GM12872 (cell line): ENCODE data around the gene IFFO2.

Source experiments
- TF ChIP-seq, protein P1 (sequence below): IDR thresholded peaks from 3 replicates; pipeline ENCODE4 v1.5.1; 2011; ENCODE audit warnings: low read depth, mild to moderate bottlenecking, low read length, moderate library complexity; ENCODE audit not compliant: insufficient read depth

The IFFO2 gene

DNA sequence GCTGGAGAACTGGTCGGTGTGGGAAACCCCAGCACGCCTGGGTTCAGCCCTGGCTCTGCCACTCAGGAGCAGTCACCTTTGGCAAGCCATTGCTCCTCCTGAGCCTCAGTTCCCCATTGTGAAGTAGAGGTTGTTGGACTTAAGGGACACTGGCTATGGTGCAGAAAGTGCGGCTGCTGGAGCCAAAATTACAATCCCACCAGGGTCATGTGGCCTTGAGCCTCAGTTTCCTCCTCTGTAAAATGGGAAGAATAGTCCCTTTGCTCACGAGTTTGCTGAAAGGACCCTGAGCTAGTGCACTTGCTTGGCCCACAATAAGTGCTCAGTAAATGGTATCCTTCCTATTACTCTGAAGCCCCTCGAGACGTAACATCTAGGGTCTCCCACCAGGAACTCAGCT lies 82.4 kb downstream of the IFFO2 start:
- TF ChIP-seq, protein P1, sequence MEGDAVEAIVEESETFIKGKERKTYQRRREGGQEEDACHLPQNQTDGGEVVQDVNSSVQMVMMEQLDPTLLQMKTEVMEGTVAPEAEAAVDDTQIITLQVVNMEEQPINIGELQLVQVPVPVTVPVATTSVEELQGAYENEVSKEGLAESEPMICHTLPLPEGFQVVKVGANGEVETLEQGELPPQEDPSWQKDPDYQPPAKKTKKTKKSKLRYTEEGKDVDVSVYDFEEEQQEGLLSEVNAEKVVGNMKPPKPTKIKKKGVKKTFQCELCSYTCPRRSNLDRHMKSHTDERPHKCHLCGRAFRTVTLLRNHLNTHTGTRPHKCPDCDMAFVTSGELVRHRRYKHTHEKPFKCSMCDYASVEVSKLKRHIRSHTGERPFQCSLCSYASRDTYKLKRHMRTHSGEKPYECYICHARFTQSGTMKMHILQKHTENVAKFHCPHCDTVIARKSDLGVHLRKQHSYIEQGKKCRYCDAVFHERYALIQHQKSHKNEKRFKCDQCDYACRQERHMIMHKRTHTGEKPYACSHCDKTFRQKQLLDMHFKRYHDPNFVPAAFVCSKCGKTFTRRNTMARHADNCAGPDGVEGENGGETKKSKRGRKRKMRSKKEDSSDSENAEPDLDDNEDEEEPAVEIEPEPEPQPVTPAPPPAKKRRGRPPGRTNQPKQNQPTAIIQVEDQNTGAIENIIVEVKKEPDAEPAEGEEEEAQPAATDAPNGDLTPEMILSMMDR = no peak

DNA sequence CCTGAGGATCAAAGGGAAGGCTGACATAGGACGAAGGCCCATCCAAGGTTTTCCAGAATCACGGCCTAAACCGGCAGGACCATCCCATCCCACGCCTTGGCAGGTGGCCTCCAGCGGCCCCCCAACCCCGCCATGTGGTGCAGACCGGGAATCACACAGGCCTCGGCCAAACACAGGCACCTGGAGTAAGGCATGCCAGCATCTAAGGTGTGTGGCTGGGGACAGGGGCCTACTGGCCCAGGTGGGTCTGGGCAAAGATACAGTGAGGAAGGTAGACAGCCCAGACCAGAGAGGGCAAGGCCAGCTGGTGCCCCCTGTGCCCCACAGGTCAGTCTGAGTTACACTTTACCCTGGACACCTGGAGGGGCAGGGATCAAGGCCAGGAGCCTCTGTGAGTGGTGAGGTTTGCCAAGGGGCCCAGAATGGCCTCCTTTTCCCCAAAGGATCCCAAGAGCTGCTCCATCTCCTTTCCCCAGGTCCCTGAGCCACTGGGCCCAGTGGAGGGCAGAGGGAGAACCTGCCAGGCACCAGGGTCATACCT lies 84.3 kb downstream of the IFFO2 start:
- TF ChIP-seq, protein P1 = no peak

DNA sequence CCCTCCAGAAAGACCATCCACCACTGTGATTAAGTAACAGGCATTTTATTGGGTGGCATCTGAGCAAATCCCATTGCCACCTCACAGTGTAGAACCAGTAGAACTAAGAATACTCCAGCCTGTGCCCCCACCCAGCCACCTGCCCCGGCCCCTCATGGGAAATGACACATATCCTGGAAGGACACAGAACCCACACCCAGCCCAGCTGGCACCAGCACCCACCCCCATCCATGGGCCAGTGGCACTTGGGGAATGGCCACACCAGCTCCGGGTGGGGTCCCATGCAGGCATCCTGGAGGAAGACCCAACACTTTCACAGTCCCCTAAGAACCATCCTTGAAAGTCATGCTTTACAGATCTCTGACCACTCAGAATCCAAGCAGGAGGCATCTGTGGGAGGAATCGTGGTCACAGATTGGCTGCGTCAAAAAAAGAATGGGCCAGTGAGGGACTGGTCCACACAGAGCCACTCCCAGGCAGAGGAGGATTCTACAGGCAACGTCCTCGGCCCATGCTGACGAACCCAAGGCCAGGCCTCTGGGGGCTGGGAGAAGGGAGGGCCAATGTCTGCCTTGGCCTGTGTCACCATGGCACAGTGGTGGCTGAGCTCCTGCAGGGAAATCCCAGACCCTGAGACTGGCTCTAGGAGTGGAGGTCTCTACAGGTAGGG lies 84.9 kb downstream of the IFFO2 start:
- TF ChIP-seq, protein P1 = no peak

DNA sequence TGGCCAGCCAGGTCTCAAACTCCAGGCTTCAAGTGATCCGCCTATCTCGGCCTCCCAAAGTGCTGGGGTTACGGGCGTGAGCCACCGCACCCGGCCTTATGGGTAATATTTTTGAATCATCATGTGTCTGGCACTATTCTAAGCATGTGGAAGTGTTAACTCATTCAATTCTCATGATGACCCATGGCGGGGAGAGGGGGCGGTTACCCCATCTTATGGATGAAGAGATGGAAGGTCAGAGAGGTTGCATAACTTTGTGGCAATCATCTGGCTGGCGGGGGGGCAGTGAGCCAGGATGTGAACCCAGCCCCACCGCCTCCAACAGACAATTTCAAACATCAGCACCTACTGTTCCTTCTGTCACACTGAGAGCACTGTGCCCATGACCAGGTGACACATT lies 85.5 kb downstream of the IFFO2 start:
- TF ChIP-seq, protein P1 = no peak

DNA sequence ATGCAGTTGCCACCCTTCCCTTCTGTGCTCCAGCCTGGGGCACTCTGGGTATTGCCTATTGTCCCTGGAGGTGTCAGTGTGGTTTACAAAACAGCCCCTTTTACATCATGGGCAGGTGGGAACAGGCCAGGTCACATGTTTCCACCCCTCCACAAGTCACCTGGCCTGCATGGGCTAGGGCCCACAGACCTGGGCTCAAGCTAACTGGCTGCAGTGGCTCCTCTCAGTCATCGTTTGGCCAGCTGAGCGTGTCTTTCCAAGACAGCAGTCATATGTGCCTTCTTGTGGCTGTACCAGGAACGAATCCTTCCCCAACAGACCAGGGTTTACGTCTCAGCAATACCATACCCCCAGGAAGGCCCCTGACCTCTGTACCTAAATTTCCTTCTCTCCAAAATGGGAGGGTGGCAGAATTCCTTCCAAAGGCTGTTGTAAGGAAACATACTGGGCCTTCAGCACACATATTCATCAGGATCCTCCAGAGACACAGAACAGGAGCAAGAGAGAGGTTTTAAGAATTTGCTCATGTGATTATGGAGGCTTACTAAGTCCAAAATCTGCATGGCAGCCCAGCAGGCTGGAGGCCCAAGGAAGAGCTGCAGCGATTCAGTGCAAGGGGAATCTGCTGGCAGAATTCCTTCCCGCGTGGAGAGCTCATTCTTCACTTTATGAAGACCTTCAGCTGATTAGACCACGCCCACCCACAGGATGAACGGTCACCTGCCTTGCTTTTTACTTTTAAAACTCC lies 86.5 kb downstream of the IFFO2 start:
- TF ChIP-seq, protein P1 = no peak

DNA sequence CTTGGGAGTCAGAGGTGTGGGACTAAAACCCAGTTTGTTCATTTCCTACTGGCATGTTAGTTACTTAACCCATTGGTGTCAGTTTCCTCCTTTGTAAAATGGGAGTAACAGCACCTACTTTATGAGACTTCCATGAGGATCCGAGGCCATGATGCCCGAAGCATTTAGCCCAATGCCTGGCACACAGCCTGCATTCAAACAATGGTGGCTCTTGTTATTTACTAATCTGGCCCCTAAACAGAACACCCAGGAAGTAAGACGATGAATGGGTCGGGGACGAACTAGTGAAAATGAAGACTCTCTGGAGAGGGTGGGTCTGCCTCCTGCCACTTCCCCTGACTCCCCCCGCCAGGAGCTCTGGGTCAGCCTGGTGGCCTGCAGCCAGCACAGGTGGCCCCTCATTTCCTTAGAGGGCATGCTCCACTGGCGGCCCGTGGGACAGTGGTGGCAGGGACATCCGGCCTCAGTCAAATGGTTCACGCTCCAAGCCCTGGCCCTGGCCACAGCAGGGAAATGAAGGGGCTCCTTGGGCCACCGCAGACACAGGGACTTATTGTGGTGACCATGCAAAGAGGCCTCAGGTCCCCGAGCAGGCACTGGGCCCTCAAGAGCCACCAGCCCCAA lies 87.6 kb downstream of the IFFO2 start:
- TF ChIP-seq, protein P1 = no peak

DNA sequence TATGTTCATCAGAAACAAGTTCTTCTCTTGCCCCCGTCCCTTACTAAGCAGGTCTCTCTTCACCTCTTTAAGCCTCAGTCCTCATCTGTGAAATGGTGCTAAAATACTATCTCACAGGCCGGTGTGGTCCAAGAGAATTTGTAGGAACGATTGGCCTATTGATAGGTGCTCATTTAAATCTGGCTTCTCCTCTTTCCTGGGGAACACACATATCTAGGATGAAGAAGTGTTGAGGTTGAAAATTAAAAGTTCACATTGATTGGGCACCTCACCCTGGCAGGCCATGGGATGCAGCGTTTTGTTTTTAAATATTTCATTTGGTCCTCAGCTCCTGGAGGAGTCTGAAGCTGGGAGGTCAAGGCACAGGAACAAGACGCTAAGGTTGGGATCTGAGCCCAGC lies 88.1 kb downstream of the IFFO2 start:
- TF ChIP-seq, protein P1 = no peak
